A549 treated with CORT108297 at 1 μM for 4 hours (cell line): Measurements from ENCODE around the gene OR11H1. TPM values are rescaled to one million over a fixed set of nuclear protein-coding genes. Genes with fewer than 3 reads are reported as not detected.

Experiments
- total RNA-seq: library from RNA; stranded (reverse); fragments of 200-300 nt; extraction: Qiagen RNA extraction; gene quantifications from 5 replicates; pipeline ENCODE4 v1.2.3, GENCODE V29; 2022

Gene OR11H1, protein sequence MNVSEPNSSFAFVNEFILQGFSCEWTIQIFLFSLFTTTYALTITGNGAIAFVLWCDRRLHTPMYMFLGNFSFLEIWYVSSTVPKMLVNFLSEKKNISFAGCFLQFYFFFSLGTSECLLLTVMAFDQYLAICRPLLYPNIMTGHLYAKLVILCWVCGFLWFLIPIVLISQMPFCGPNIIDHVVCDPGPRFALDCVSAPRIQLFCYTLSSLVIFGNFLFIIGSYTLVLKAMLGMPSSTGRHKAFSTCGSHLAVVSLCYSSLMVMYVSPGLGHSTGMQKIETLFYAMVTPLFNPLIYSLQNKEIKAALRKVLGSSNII
- not detected in 5 replicates for total RNA-seq

DNA sequence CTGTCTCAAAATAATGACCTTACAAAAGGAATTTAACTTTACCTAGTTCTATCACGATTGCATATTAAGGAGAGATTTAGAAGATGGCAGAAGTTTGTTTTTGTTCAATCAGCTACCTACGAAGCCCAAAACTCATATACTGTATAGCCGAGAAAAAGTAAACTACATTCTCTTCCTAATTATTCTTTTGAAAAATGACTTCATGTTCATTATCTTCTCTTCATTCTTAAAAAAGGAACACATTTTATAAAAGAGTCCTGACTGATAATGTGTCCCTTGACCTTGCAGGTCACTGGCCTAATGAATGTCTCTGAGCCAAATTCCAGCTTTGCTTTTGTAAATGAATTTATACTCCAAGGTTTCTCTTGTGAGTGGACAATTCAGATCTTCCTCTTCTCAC lies at the start of gene OR11H1:
TSS of gene OR11H1 (plus strand) at position 301 of the 400 bp plus-strand sequence. CDS start at position 301, 0 bp downstream.

Other genes with a start within 250 kb of the OR11H1 start
- gene POTEH, start 161.8 kb downstream of the OR11H1 start, total RNA-seq, result not detected in 5 replicates